ENCODE results near the gene CFAP299. TPM values are rescaled to one million over a fixed set of nuclear protein-coding genes. Genes with fewer than 3 reads are reported as not detected.

Gene CFAP299
- total and polyA plus RNA-seq, 2 donors from 2014 or later: 1.1 TPM; not detected in 1

GRCh38 chr4:80526697-80527096, 191.2 kb downstream of the CFAP299 start:
- no peak for TF ChIP-seq CTCF (IDR thresholded peaks at IDR 0.05; ENCODE audit: borderline replicate concordance, extremely low read depth, insufficient read depth)
- Histone ChIP-seq H3K4me1 (ENCODE audit: control insufficient read depth in 2 of 3, insufficient read depth in 2 of 3, low read depth in 1 of 3, low read length in 3 of 3) (no peaks in the 10 kb centered on the region), H3K36me3 (ENCODE audit: control insufficient read depth in 2 of 3, insufficient read depth in 3 of 3, low read length in 3 of 3) (no peaks in the 10 kb centered on the region), H3K4me3 (ENCODE audit: low read length in 3 of 3) (no peak overlapping the region), H3K27ac (ENCODE audit: low read depth in 2 of 2, low read length in 2 of 2) (no peak overlapping the region), H3K27me3 (ENCODE audit: control insufficient read depth, insufficient read depth, low read length) (no peaks in the 10 kb centered on the region), H3K9me3 (ENCODE audit: control insufficient read depth in 2 of 3, insufficient read depth in 1 of 3, low read length in 3 of 3) (no peaks in the 10 kb centered on the region), H3K9ac (ENCODE audit: low read length in 3 of 3) (no peak overlapping the region)
- intact Hi-C loops (cut with DNase I): no loop called here
- DNase-seq: no peak
- FAIRE-seq: no peak

GRCh38 chr4:80529026-80529425, 193.5 kb downstream of the CFAP299 start:
- Histone ChIP-seq H3K9me3 (ENCODE audit: control insufficient read depth in 2 of 3, insufficient read depth in 1 of 3, low read length in 3 of 3) (no peaks in the 10 kb centered on the region), H3K4me3 (ENCODE audit: low read length in 3 of 3) (no peak overlapping the region), H3K9ac (ENCODE audit: low read length in 3 of 3) (no peak overlapping the region), H3K27me3 (ENCODE audit: control insufficient read depth, insufficient read depth, low read length) (no peaks in the 10 kb centered on the region), H3K36me3 (ENCODE audit: control insufficient read depth in 2 of 3, insufficient read depth in 3 of 3, low read length in 3 of 3) (no peaks in the 10 kb centered on the region), H3K27ac (ENCODE audit: low read depth in 2 of 2, low read length in 2 of 2) (no peak overlapping the region), H3K4me1 (ENCODE audit: control insufficient read depth in 2 of 3, insufficient read depth in 2 of 3, low read depth in 1 of 3, low read length in 3 of 3) (no peaks in the 10 kb centered on the region)
- FAIRE-seq (no peak), DNase-seq (no peak)
- intact Hi-C loops (cut with DNase I): no loop called here
- no peak for TF ChIP-seq CTCF (IDR thresholded peaks at IDR 0.05; ENCODE audit: borderline replicate concordance, extremely low read depth, insufficient read depth)

- H3K4me1 ChIP-seq (ENCODE audit: control insufficient read depth in 2 of 3, insufficient read depth in 2 of 3, low read depth in 1 of 3, low read length in 3 of 3): no peaks in the 10 kb centered on the region
- H3K4me3 ChIP-seq (ENCODE audit: low read length in 3 of 3): no peak overlapping the region
- TF ChIP-seq CTCF (IDR thresholded peaks at IDR 0.05; ENCODE audit: borderline replicate concordance, extremely low read depth, insufficient read depth): no peak
- no peak for FAIRE-seq
- no peak overlapping the region for H3K9ac ChIP-seq (ENCODE audit: low read length in 3 of 3)
- no peaks in the 10 kb centered on the region for H3K27me3 ChIP-seq (ENCODE audit: control insufficient read depth, insufficient read depth, low read length)
- intact Hi-C loops (cut with DNase I): no loop called here
- H3K27ac ChIP-seq (ENCODE audit: low read depth in 2 of 2, low read length in 2 of 2): no peak overlapping the region
- no peaks in the 10 kb centered on the region for H3K9me3 ChIP-seq (ENCODE audit: control insufficient read depth in 2 of 3, insufficient read depth in 1 of 3, low read length in 3 of 3)
- peak in 2 of 5 donors; percentile 18 to 39 for DNase-seq
- no peaks in the 10 kb centered on the region for H3K36me3 ChIP-seq (ENCODE audit: control insufficient read depth in 2 of 3, insufficient read depth in 3 of 3, low read length in 3 of 3)
These were observed 197.3 kb downstream of the CFAP299 start for GRCh38 chr4:80532674-80533333.

- no peak overlapping the region for H3K9ac ChIP-seq (ENCODE audit: low read length in 3 of 3)
- no peak for FAIRE-seq
These were observed 200.0 kb downstream of the CFAP299 start for GRCh38 chr4:80535551-80535950.

More at GRCh38 chr4:80535551-80535950, 200.0 kb downstream of the CFAP299 start:
- no peak overlapping the region for H3K27ac ChIP-seq (ENCODE audit: low read depth in 2 of 2, low read length in 2 of 2)
- no peaks in the 10 kb centered on the region for H3K9me3 ChIP-seq (ENCODE audit: control insufficient read depth in 2 of 3, insufficient read depth in 1 of 3, low read length in 3 of 3)
- H3K27me3 ChIP-seq (ENCODE audit: control insufficient read depth, insufficient read depth, low read length): no peaks in the 10 kb centered on the region
- intact Hi-C loops (cut with DNase I): no loop called here
- no peaks in the 10 kb centered on the region for H3K4me1 ChIP-seq (ENCODE audit: control insufficient read depth in 2 of 3, insufficient read depth in 2 of 3, low read depth in 1 of 3, low read length in 3 of 3)
- TF ChIP-seq CTCF (IDR thresholded peaks at IDR 0.05; ENCODE audit: borderline replicate concordance, extremely low read depth, insufficient read depth): no peak
- DNase-seq: no peak
- no peak overlapping the region for H3K4me3 ChIP-seq (ENCODE audit: low read length in 3 of 3)
- no peaks in the 10 kb centered on the region for H3K36me3 ChIP-seq (ENCODE audit: control insufficient read depth in 2 of 3, insufficient read depth in 3 of 3, low read length in 3 of 3)

All from kidney (tissue), 14 donors.